Measurements from ENCODE around the gene IMMP2L.

GRCh38 chr7:110880971-110881370, 681.3 kb downstream of the IMMP2L start:
- TF ChIP-seq POLR2A (IDR thresholded peaks at IDR 0.05; ENCODE audit: low read depth, low read length) = no peak
- TF ChIP-seq CTCF (IDR thresholded peaks at IDR 0.05; ENCODE audit: extremely low read depth in 1 of 2, insufficient read depth in 1 of 2, low read depth in 1 of 2, low read length in 2 of 2) = no peak
- no peak for TF ChIP-seq EZH2 (IDR thresholded peaks at IDR 0.05; ENCODE audit: borderline replicate concordance, low read depth, low read length, severe bottlenecking)
- TF ChIP-seq POLR2AphosphoS5 (IDR thresholded peaks at IDR 0.05; ENCODE audit: insufficient read depth, low read depth, low read length) = no peak
